Naive thymus-derived CD4-positive, alpha-beta T cell (primary cell): ENCODE data around the gene STARD3NL. TPM values are rescaled to one million over a fixed set of nuclear protein-coding genes. Genes with fewer than 3 reads are reported as not detected.
"Not testable (repeated sequence)": the region's sequence is repeated elsewhere in the genome, so short reads cannot be mapped to it uniquely, and the experiment has no call there.

Experiments used
- ATAC-seq: fragments of 150-1000 bp; cut with Tn5 transposase; 2 replicates; pipeline ENCODE4 v1.10.0; 2021; ENCODE audit warnings: mild to moderate bottlenecking, moderate library complexity
- CTCF ChIA-PET: fragments of 350-600 bp; sonication (Branson Sonifier 250); formaldehyde crosslinking; loops from one replicate; lab custom pipeline; 2021; ENCODE audit warnings: antibody characterized with exemption; lab: Charles Lee
- POLR2A ChIA-PET: fragments of 350-600 bp; sonication (Branson Sonifier 250); formaldehyde crosslinking; loops from one replicate; lab custom pipeline; 2021; ENCODE audit warnings: antibody characterized with exemption, inconsistent platforms; lab: Charles Lee
- DNase-seq, 9 donors: peaks; one replicate each; pipeline versions ENCODE4 v3.0.0 to v3.0.0-alpha.2; 2020 to 2022; ENCODE audit warnings: mixed read lengths in 1 of 9
- H3K27ac ChIP-seq: one replicate; pipeline ENCODE4 v1.7.0; 2013; ENCODE audit warnings: mild to moderate bottlenecking, low read depth, low read length, moderate library complexity
- H3K27me3 ChIP-seq, 2 donors: one replicate each; pipeline ENCODE4 v1.7.0; 2013; ENCODE audit warnings: low read length in 2 of 2, mild to moderate bottlenecking in 2 of 2, moderate library complexity in 2 of 2; ENCODE audit not compliant: control insufficient read depth in 2 of 2, insufficient read depth in 2 of 2
- H3K36me3 ChIP-seq, 3 experiments: 1 replicate in 2 of 3; 2 replicates in 1 of 3; pipeline ENCODE4 v1.7.0; 2013; ENCODE audit warnings: low read length in 3 of 3, mild to moderate bottlenecking in 3 of 3, moderate library complexity in 1 of 3; ENCODE audit not compliant: insufficient read depth in 3 of 3, control insufficient read depth in 2 of 3
- H3K4me1 ChIP-seq, 2 donors: one replicate each; pipeline ENCODE4 v1.7.0; 2013; ENCODE audit warnings: low read length in 2 of 2, mild to moderate bottlenecking in 2 of 2, moderate library complexity in 1 of 2; ENCODE audit not compliant: control insufficient read depth in 2 of 2, insufficient read depth in 2 of 2
- H3K4me3 ChIP-seq: 2 replicates; pipeline ENCODE4 v1.7.0; 2013; ENCODE audit warnings: mild to moderate bottlenecking, low read length
- H3K9me3 ChIP-seq, 3 experiments: 1 replicate in 2 of 3; 2 replicates in 1 of 3; pipeline ENCODE4 v1.7.0; 2013; ENCODE audit warnings: low read length in 3 of 3; ENCODE audit not compliant: control insufficient read depth in 2 of 3
- H3K27ac Mint-ChIP-seq, 9 donors: one replicate each; pipeline ENCODE4 v1.8.0; 2020 to 2022; ENCODE audit warnings: mixed read lengths in 9 of 9, mild to moderate bottlenecking in 8 of 9, moderate library complexity in 5 of 9, inconsistent platforms in 2 of 9
- H3K27me3 Mint-ChIP-seq, 5 donors: one replicate each; pipeline ENCODE4 v1.8.0; 2021 to 2022; ENCODE audit warnings: mixed read lengths in 5 of 5, mild to moderate bottlenecking in 1 of 5
- H3K36me3 Mint-ChIP-seq, 5 donors: one replicate each; pipeline ENCODE4 v1.8.0; 2020 to 2022; ENCODE audit warnings: mixed read lengths in 5 of 5, mild to moderate bottlenecking in 3 of 5, inconsistent platforms in 1 of 5
- H3K4me1 Mint-ChIP-seq, 7 donors: one replicate each; pipeline ENCODE4 v1.8.0; 2020 to 2022; ENCODE audit warnings: mixed read lengths in 7 of 7, mild to moderate bottlenecking in 3 of 7, inconsistent platforms in 1 of 7
- H3K4me3 Mint-ChIP-seq, 10 donors: one replicate each; pipeline ENCODE4 v1.8.0; 2020 to 2022; ENCODE audit warnings: mild to moderate bottlenecking in 10 of 10, mixed read lengths in 10 of 10, moderate library complexity in 6 of 10, inconsistent platforms in 2 of 10
- H3K9me3 Mint-ChIP-seq, 11 donors: one replicate each; pipeline ENCODE4 v1.8.0; 2020 to 2022; ENCODE audit warnings: mixed read lengths in 11 of 11, mild to moderate bottlenecking in 4 of 11, inconsistent platforms in 1 of 11, moderate library complexity in 1 of 11
- intact Hi-C, 2 donors: fragments of 100-400 bp; cut with micrococcal nuclease; formaldehyde crosslinking; loops; one replicate each; pipeline ENCODE4 v1.15.1; 2023
- polyA plus RNA-seq, 2 donors: library from polyadenylated mRNA; unstranded; fragments of 300-500 nt; fragmentation: Illumina TruSeq; gene quantifications; one replicate each; pipeline ENCODE4 v1.2.3, GENCODE V29; 2021
- total RNA-seq, 6 experiments: library from RNA in 5 of 6; stranded (reverse) in 5 of 6; gene quantifications; 1 replicate in 5 of 6; 2 replicates in 1 of 6; pipeline ENCODE4 v1.2.3 and lab custom pipeline; 2021 to 2026

The STARD3NL gene
- total and polyA plus RNA-seq, 7 experiments from 2014 or later: 9.4 to 26.9 (median 17.0) TPM

- H3K4me3 ChIP-seq, H3K4me3 Mint-ChIP-seq, H3K4me1 Mint-ChIP-seq, POLR2A ChIA-PET, H3K27ac ChIP-seq, H3K27me3 ChIP-seq, H3K9me3 ChIP-seq, H3K36me3 Mint-ChIP-seq, H3K27me3 Mint-ChIP-seq, H3K36me3 ChIP-seq, H3K9me3 Mint-ChIP-seq, CTCF ChIA-PET, H3K4me1 ChIP-seq, H3K27ac Mint-ChIP-seq, intact Hi-C loops, ATAC-seq, DNase-seq: not testable (repeated sequence)
Observed at GRCh38 chr7:38259157-38259556, 81.1 kb downstream of the STARD3NL start.

- H3K27me3 Mint-ChIP-seq: not testable (repeated sequence)
Observed at GRCh38 chr7:38261601-38262000, 83.6 kb downstream of the STARD3NL start.

GRCh38 chr7:38262026-38262425, 84.0 kb downstream of the STARD3NL start:
- POLR2A ChIA-PET: not testable (repeated sequence)

More at GRCh38 chr7:38261601-38262000, 83.6 kb downstream of the STARD3NL start:
- DNase-seq, H3K27me3 ChIP-seq, H3K36me3 Mint-ChIP-seq, intact Hi-C loops, POLR2A ChIA-PET, H3K36me3 ChIP-seq, H3K4me1 ChIP-seq, H3K4me3 ChIP-seq, ATAC-seq, H3K9me3 ChIP-seq, H3K9me3 Mint-ChIP-seq, H3K27ac ChIP-seq, H3K27ac Mint-ChIP-seq, CTCF ChIA-PET: not testable (repeated sequence)
- Mint-ChIP-seq H3K4me3 (peak overlapping the region in 1 of 10 donors; percentile 10), H3K4me1 (peaks cover 0 to 12% (median 0%) of the 10 kb centered on the region in 7 donors)

GRCh38 chr7:38262545-38262944, 84.5 kb downstream of the STARD3NL start:
- POLR2A ChIA-PET: no interaction called here
- no peaks in the 10 kb centered on the region for H3K9me3 ChIP-seq
- Mint-ChIP-seq H3K4me1 (peaks cover 0 to 9% (median 0%) of the 10 kb centered on the region in 7 donors), H3K36me3 (peaks cover 0 to 3% (median 0%) of the 10 kb centered on the region in 5 donors), H3K27me3 (no peaks in the 10 kb centered on the region), H3K9me3 (no peaks in the 10 kb centered on the region), H3K27ac (no peak overlapping the region), H3K4me3 (no peak overlapping the region)
- intact Hi-C loops: no loop called here
- ATAC-seq (no peak), DNase-seq (no peak)
- H3K4me3 ChIP-seq: no peak overlapping the region
- H3K4me1 ChIP-seq: no peaks in the 10 kb centered on the region
- no peak overlapping the region for H3K27ac ChIP-seq
- H3K27me3 ChIP-seq: no peaks in the 10 kb centered on the region
- CTCF ChIA-PET: no interaction called here
- no peaks in the 10 kb centered on the region for H3K36me3 ChIP-seq

More at GRCh38 chr7:38262026-38262425, 84.0 kb downstream of the STARD3NL start:
- DNase-seq, H3K27ac ChIP-seq, intact Hi-C loops, H3K27me3 Mint-ChIP-seq, CTCF ChIA-PET, H3K27me3 ChIP-seq, H3K27ac Mint-ChIP-seq, H3K4me1 ChIP-seq, H3K4me3 ChIP-seq, ATAC-seq, H3K36me3 ChIP-seq, H3K9me3 Mint-ChIP-seq, H3K36me3 Mint-ChIP-seq, H3K9me3 ChIP-seq: not testable (repeated sequence)
- Mint-ChIP-seq H3K4me1 (peaks cover 0 to 11% (median 0%) of the 10 kb centered on the region in 7 donors), H3K4me3 (peak overlapping the region in 1 of 10 donors; percentile 10)

DNA sequence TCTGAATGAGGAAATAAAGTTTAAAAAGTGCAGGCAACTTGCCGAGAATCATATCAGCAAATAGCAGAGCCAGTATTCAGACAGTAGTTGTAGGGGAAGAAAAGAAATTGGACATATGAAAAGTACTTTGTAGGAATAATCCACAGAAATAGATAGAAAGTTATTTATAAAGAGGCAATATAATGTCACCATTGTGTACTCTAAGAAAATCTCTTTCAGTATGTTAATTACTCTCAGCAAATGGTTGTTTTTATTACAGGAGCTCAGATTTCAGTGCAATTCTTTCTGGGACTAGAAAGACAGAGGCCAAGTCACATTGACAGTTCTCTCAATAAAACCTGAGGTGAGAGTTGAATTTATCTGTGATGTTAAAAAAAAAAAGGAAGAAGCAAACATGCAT, 85.2 kb downstream of the STARD3NL start:
- H3K27ac Mint-ChIP-seq, H3K9me3 Mint-ChIP-seq, CTCF ChIA-PET, H3K4me1 Mint-ChIP-seq, H3K27me3 ChIP-seq, POLR2A ChIA-PET, H3K4me1 ChIP-seq, DNase-seq, H3K4me3 ChIP-seq, H3K27me3 Mint-ChIP-seq, H3K36me3 ChIP-seq, ATAC-seq, H3K36me3 Mint-ChIP-seq, intact Hi-C loops, H3K27ac ChIP-seq, H3K9me3 ChIP-seq: not testable (repeated sequence)
- H3K4me3 Mint-ChIP-seq: peak overlapping the region in 1 of 10 donors; percentile 12

DNA sequence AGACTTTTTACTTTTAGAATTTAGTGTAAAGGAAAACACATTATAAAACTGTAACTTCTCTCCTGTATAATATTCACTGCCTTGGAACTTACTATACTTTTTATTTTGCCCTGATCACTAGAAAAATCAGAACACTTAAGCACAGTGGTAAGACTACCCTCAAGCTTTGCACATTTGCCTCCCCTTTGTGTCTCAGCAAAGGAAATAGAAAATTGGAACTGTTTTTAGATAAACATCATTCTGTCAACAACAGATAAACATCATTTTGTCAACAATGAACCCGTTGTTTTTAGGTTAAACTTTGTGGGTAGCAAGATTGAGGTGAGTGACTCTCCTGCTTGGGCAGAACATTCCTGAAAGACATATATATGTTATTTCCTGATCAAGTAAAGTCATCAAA, 86.6 kb downstream of the STARD3NL start:
- H3K9me3 ChIP-seq, H3K4me1 ChIP-seq, H3K36me3 Mint-ChIP-seq, intact Hi-C loops, DNase-seq, H3K27ac ChIP-seq, H3K4me3 ChIP-seq, H3K27me3 ChIP-seq, H3K4me1 Mint-ChIP-seq, CTCF ChIA-PET, H3K27me3 Mint-ChIP-seq, ATAC-seq, H3K36me3 ChIP-seq, H3K9me3 Mint-ChIP-seq: not testable (repeated sequence)
- Mint-ChIP-seq H3K27ac (peak overlapping the region in 5 of 9 donors; percentile 18 to 69 (median 42)), H3K4me3 (peak overlapping the region in 2 of 10 donors; percentile 29 to 57)
- POLR2A ChIA-PET: interaction anchor here (0.7 kb wide), 1 partner anchor 45 kb away, joined by 3 read pairs; no protein-coding TSS in a partner anchor

DNA sequence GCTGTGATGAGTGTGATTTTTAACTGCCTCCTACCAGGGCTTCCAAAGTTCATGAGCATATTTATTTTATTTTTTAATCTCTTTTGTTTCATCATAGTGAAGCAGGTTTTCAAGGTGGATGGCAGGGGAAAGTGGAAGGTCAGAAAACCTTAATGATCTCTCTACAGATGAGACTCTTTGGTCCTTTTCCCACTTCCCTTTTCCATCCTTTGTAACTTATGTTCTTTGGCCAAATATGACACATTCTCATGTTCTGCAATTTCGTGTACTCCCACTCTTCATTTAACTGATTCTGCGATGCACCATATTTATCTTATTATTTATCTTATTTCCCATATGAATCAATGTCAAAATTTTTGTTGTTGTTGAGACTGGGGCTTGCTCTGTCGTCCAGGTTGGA, 87.9 kb downstream of the STARD3NL start:
- H3K36me3 Mint-ChIP-seq, H3K36me3 ChIP-seq, H3K4me1 ChIP-seq, ATAC-seq, H3K9me3 ChIP-seq, H3K27me3 ChIP-seq, H3K27ac Mint-ChIP-seq, H3K4me3 ChIP-seq, CTCF ChIA-PET, H3K27me3 Mint-ChIP-seq, DNase-seq, POLR2A ChIA-PET, H3K27ac ChIP-seq, H3K9me3 Mint-ChIP-seq, H3K4me1 Mint-ChIP-seq, intact Hi-C loops: not testable (repeated sequence)
- peak overlapping the region in 2 of 10 donors; percentile 16 to 21 for H3K4me3 Mint-ChIP-seq
